Measurements from ENCODE around the gene GHDC. TPM values are rescaled to one million over a fixed set of nuclear protein-coding genes. Genes with fewer than 3 reads are reported as not detected.
"Not testable (repeated sequence)": the region's sequence is repeated elsewhere in the genome, so short reads cannot be mapped to it uniquely, and the experiment has no call there.

Gene GHDC
- 10 to 100 TPM; 24.3 to 40.9 (median 33.0) TPM for total RNA-seq

GRCh38 chr17:42193969-42194899 is at the start of gene GHDC:
Gene GHDC (minus strand): TSS chr17:42194494. CDS start chr17:42193581, 913 bp downstream.
- Histone ChIP-seq H3K27me3 (no peaks in the 10 kb centered on the region), H3K4me3 (peak within 1 kb of the TSS; percentile 74 to 89 (median 76)), H3K27ac (peak within 1 kb of the TSS; percentile 80 to 93 (median 90)), H3K36me3 (peaks cover 0 to 11% (median 0%) of the 10 kb centered on the region in 4 donors), H3K4me1 (peaks cover 16 to 24% (median 19%) of the 10 kb centered on the region in 4 donors), H3K9me3 (no peaks in the 10 kb centered on the region)
- DNase-seq (peak in 1 of 2 donors; percentile 92), ATAC-seq (ENCODE audit: low FRiP score in 2 of 2) (peak; percentile 87 to 96)
- TF ChIP-seq POLR2AphosphoS5 (IDR thresholded peaks at IDR 0.05) (peak; percentile 39 to 80), EP300 (IDR thresholded peaks at IDR 0.05) (peak in 1 of 4 donors; percentile 11), POLR2A (IDR thresholded peaks at IDR 0.05) (peak in 1 of 4 donors; percentile 65), CTCF (IDR thresholded peaks at IDR 0.05) (peak in 2 of 6 experiments; percentile 10 to 47)
- 19 to 21% methylated on average over 23 to 24 of the region's 24 CpGs for WGBS, 2 donors

GRCh38 chr17:42243493-42243982 is 49.2 kb upstream of the GHDC start:
- ATAC-seq (ENCODE audit: low FRiP score in 2 of 2) (no peak), DNase-seq (no peak)
- H3K4me3 ChIP-seq, result no peak overlapping the region
- no peaks in the 10 kb centered on the region for H3K36me3 ChIP-seq
- 66 to 74% methylated on average over 5 of the region's 5 CpGs for WGBS, 2 donors
- no peak overlapping the region for H3K27ac ChIP-seq
- TF ChIP-seq EP300 (IDR thresholded peaks at IDR 0.05) (no peak), CTCF (IDR thresholded peaks at IDR 0.05) (no peak), POLR2AphosphoS5 (IDR thresholded peaks at IDR 0.05) (no peak), POLR2A (IDR thresholded peaks at IDR 0.05) (no peak)
- H3K9me3 ChIP-seq, result no peaks in the 10 kb centered on the region
- no peaks in the 10 kb centered on the region for H3K27me3 ChIP-seq
- H3K4me1 ChIP-seq, result peaks cover 10 to 42% (median 19%) of the 10 kb centered on the region in 4 donors

GRCh38 chr17:42241871-42242270 is 47.6 kb upstream of the GHDC start:
- Histone ChIP-seq H3K36me3 (no peaks in the 10 kb centered on the region), H3K4me1 (peaks cover 3 to 26% (median 8%) of the 10 kb centered on the region in 4 donors), H3K27me3 (no peaks in the 10 kb centered on the region), H3K4me3 (no peak overlapping the region), H3K9me3 (no peaks in the 10 kb centered on the region), H3K27ac (no peak overlapping the region)
- TF ChIP-seq CTCF (IDR thresholded peaks at IDR 0.05) (no peak), POLR2A (IDR thresholded peaks at IDR 0.05) (no peak), POLR2AphosphoS5 (IDR thresholded peaks at IDR 0.05) (no peak), EP300 (IDR thresholded peaks at IDR 0.05) (no peak)
- ATAC-seq (ENCODE audit: low FRiP score in 2 of 2) (no peak), DNase-seq (no peak)
- WGBS, 2 donors, result 71 to 100% methylated on average over 1 of the region's 1 CpG

- H3K36me3 ChIP-seq; H3K27me3 ChIP-seq; H3K9me3 ChIP-seq; H3K27ac ChIP-seq; DNase-seq; H3K4me3 ChIP-seq; ATAC-seq (ENCODE audit: low FRiP score in 2 of 2): not testable (repeated sequence)
- peaks cover 0 to 21% (median 6%) of the 10 kb centered on the region in 4 donors for H3K4me1 ChIP-seq
- 83 to 93% methylated on average over 4 of the region's 4 CpGs for whole genome bisulfite sequencing, 2 donors
Measured at GRCh38 chr17:42240863-42241262, 46.6 kb upstream of the GHDC start.

- Histone ChIP-seq H3K27me3 (no peaks in the 10 kb centered on the region), H3K9me3 (no peaks in the 10 kb centered on the region), H3K4me1 (peaks cover 0 to 21% (median 6%) of the 10 kb centered on the region in 4 donors), H3K4me3 (no peak overlapping the region), H3K27ac (no peak overlapping the region), H3K36me3 (no peaks in the 10 kb centered on the region)
- no peak for DNase-seq
- TF ChIP-seq EP300 (IDR thresholded peaks at IDR 0.05), result no peak
- no peak for TF ChIP-seq POLR2AphosphoS5 (IDR thresholded peaks at IDR 0.05)
- no peak for TF ChIP-seq POLR2A (IDR thresholded peaks at IDR 0.05)
- TF ChIP-seq CTCF (IDR thresholded peaks at IDR 0.05), result no peak
- ATAC-seq (ENCODE audit: low FRiP score in 2 of 2), result no peak
- WGBS, 2 donors, result 90 to 97% methylated on average over 5 of the region's 5 CpGs
Measured at GRCh38 chr17:42240201-42240600, 45.9 kb upstream of the GHDC start.

- H3K27me3 ChIP-seq; H3K9me3 ChIP-seq; H3K4me3 ChIP-seq; ATAC-seq (ENCODE audit: low FRiP score in 2 of 2); H3K36me3 ChIP-seq; DNase-seq; H3K27ac ChIP-seq: not testable (repeated sequence)
- 86 to 87% methylated on average over 7 of the region's 7 CpGs for WGBS, 2 donors
- H3K4me1 ChIP-seq, result peaks cover 4 to 25% (median 7%) of the 10 kb centered on the region in 4 donors
Measured at GRCh38 chr17:42239576-42239975, 45.3 kb upstream of the GHDC start.

Data from upper lobe of left lung (tissue), 6 donors.